GM19240 (cell line): ENCODE data around the gene NFIC.
"Not testable (repeated sequence)": the region's sequence is repeated elsewhere in the genome, so short reads cannot be mapped to it uniquely, and the experiment has no call there.

Source experiments
- DNase-seq: peaks from one replicate; pipeline ENCODE4 v3.0.0; 2011; ENCODE audit warnings: low spot score; ENCODE audit not compliant: insufficient read length

NFIC gene

DNA sequence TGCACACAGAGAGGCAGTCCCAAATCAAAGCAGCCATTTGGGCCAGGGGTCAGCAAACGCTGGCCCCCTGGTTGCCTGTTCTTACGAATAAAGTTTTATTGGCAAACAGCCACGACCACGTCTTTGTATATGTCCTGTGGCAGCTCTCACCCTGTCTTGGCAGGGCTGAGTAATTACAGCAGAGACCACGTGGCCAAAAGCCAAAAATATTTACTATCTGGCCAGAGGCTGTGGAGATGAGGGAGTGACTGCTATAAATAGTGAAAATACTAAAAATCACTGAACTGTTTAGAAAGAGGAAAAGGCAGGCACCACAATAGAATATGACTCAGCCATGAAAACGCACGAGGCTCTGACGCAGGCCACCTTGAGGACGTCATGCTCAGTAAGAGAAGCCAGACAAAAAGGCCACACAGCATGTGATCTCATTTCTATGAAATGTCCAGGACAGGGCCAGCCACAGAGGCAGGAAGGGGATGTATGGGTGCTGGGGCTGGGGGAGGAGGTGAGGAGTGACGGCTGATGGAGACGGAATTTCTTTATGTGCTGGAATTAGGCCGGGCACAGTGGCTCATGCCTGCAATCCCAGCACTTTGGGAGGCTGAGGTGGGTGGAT, 84.5 kb downstream of the NFIC start:
- DNase-seq, result no peak

DNA sequence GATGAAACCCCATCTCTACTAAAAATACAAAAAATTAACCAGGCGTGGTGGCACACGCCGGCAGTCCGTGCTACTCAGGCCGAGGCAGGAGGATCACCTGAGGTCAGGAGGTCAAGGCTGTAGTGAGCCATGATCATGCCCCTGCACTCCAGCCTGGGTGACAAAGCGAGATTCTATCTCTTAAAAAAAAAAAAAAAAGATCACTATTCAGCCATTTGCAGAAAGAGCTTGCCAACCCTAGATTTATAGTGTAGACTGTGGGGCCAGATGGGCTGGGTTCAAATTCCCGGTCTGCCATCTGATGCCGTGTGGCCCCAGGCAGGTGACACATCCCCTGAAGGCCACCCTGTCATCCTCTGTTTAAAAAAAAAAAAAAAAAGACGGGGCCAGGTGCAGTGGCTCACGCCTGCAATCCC, 85.1 kb downstream of the NFIC start:
- no peak for DNase-seq

DNA sequence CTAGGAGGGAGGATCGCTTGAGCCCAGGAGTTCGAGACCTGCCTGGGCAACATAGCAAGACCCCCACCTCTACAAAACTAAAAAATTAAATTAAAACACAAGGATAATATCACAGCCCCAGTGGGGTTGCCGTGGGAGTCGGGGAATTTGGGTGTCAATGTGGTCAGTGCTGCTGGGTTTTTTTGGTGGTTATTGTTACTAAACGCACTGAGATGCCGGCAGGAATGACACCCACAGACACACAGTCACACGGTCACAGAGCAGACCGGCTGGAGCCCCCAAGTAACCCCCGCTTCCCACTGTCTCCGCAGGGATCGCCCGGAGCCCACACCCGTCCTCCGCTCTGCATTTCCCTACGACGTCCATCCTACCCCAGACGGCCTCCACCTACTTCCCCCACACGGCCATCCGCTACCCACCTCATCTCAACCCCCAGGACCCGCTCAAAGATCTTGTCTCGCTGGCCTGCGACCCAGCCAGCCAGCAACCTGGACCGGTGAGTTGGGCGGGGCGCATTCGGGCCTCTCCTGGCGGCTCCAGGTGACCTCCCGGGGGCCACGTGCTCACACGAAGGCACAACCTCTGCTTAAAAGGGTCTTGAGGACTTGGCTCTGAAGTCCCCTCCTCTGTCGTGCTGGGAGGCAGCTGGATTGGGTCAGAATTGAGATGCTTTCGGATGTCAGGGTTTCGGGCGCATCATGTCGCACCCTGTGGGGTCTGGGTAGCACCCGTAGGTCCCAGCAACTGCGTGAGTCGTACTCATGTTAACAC, 86.0 kb downstream of the NFIC start:
- no peak for DNase-seq

DNA sequence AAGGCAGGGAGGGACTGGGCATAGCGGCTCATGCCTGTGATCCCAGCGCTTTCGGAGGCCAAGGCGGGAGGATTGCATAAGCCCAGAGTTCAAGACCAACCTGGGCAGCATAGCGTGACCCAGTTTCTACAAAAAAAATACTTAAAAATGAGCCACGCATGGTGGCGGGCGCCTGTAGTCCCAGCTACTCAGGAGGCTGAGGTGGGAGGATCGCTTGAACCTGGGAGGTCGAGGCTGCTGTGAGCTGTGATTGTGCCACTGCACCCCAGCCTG, 86.5 kb downstream of the NFIC start:
- DNase-seq, result not testable (repeated sequence)

DNA sequence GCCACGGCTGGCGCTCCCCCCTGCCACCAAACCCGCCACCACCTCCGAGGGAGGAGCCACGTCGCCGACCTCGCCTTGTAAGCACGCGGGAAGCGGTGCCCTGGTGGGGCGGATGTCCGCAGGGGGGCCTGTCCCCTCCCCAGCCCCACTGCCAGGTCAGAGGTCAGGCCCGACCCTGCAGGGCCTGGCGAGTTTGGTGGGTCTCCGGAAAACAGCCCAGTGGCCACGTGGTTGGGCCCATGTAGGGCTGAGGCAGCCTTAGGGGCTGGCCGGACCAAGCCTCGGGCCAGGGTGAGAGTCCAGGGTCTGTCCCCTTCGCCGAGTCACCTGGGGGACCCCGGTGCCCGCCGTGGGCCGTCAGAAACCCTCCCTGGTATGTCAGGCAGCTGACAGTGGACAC, 87.5 kb downstream of the NFIC start:
- DNase-seq, result no peak

DNA sequence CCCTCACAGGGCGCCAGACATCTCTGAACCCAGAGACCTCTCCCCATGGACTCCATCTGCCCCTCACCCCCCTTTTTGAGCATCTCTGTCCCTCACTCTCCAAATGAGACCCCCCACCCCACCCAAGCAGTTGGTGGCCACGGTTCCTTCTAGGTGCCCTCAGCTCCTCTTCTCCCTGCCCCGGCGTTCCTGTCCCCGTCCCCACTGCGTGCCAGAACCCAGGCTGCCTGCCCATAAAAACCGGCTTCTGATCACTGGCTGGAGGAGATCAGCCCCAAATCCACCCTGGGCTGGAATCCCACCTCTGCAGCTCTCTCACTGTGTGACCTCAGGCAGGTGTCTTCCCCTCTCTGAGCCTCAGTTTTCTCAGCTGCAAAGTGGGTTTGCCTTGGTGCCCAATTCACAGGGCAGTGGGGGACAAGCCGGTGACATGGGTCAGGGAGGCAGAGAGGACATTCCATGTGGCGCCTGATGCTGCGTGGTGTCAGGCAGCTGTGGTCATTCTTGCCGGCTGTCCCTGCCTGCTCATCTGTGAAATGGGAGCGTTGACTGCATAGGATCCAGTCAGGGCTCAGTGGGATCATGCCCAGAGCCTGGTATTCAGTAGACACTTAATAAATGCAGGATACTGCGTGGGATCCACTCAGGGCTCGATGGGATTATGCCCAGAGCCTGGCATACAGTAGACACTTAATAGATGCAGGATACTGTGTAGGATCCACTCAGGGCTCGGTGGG, 88.4 kb downstream of the NFIC start:
- DNase-seq, result no peak

DNA sequence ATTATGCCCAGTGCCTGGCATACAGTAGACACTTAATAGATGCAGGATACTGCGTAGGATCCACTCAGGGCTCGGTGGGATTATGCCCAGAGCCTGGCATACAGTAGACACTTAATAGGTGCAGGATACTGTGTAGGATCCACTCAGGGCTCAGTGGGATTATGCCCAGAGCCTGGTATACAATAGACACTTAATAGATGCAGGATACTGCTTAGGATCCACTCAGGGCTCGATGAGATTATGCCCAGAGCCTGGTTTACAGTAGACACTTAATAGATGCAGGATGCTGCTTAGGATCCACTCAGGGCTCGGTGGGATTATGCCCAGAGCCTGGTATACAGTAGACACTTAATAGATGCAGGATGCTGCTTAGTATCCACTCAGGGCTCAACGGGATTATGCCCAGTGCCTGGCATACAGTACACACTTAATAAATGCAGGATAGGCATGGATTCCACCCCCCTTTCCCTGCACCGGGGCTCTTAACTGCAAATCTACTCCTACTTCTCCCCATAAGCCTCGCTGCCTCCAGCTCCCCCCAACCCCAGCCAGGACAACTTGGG, 89.1 kb downstream of the NFIC start:
- DNase-seq, result no peak

DNA sequence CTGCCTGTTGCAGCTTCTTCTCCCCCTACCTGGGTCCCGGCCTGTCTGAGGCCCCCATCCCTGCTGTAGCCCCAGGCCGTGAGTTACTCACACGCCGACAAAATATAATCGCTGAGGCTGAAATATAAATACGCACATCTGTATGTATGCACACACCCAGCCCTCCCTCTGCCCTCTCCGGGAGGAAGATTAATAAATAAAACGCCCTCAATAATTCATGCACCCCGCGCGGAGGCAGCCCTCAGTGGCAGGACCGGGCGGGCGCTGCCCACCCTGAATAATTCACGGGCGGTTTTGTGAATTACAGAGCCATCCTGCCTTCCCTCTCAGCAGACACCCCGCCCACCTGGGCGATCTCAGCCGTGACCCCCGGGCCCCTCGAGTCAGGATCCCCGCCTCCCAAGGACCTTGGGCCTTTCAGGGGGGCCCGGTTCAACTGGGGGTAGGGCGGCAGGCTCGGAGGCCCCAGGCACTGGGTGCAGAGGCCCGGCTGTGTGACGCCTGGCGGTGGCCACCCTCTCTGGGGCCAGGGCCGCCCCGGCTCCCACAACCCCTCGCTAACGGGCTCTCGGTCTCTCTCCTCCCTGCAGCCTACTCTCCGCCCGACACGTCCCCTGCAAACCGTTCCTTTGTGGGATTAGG, 89.7 kb downstream of the NFIC start:
- no peak for DNase-seq

DNA sequence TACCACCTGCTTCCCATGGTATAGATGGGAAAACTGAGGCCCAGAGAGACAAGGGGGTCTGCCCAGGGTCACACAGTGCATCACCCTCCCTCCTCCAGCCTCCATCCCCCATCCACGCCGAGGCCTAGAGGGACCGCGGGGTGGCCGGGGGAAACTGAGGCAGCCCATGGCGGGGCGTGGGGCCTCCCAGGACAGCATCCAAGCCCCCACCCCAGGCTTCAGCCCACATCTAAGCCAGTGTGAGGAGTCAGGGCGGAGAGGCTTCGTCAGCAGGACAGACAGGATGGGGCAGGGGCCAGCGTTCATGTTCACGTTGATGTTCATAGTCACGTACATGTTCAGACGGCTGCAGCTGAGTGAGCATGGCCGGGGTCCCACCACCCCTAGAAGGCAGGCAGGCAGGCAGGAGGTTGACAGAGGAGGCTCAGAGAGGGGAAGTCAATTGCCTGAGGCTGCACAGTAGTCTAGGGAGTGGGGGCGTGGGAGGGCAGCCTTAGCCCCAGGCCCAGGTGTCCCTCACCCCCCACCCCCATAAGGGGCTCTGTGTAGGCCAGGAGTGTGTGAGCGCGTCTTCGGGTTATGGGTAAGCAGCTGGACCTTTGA, 90.6 kb downstream of the NFIC start:
- no peak for DNase-seq

DNA sequence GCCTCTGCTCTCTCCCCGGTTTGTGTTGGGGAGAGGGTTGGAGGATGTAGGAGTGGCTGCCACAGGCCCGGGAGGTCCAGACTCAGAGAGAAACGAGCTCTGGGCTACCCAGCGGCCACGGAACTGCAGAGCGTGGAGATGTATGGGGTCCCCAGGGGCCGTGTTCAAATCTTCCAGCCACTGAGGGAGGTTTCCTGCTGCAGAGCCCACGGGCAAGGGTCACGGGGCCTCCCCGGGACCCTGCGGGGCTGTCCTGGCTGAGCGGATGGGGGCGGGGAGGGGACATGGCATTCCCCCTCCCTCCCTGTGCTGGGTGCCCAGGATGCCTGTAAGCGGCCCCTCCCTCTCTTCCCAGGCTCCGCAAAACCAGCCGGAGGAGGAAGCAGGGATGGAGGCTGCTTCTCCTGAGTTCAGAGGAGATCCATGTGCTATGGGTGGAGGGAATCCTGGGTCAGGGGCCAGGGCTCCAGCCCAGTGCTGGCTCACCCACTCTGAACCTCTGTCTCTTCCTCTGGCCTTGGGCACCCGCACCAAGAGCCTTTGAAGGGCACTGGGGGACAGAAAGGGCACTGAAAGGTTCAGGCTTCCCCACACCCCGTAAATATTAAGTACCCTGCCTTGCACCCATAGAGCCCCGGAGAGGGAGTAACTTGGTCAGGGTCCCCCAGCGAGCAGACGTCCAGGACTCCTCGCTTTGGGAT, 91.3 kb downstream of the NFIC start:
- no peak for DNase-seq

DNA sequence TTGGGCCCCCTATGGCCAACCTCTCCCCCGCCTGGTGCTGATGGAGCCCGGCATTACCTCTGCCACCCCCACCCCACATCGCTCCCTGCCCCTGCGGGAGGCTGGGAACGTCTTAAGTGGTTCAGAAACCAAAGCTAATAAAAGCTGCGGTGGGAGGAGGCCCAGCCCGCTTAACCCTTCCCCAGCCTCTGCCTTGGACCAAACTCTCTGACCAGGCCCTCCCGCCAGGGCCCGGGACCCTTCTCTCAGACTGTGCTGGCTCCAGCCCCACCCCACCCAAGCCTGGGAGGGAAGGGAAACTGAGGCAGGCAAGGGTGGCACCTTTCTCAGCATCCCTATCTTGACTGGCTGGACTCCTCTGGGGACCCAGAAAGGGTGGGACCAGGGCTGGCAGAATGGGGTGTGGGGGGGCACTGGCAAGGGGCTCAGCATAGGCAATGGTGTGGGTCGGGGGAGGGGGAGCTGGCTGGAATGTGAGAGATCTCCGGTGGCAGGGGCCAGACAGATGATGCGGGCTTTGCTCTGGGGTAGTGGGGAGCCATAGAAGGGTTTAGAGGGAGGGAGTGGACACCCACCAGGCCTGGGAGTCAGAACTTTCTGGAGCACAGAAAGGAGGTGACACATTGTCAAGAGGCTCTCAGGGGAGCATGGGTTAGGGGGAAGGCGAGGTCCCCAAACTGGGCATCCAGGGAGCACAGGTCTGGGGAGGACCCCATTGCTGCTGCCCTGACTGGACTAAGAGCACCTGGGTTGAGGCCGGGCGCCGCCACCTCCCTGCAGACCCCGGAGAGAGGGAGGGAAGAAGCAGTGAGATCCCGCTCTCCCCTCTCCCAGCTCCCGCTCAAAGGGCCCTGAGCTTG, 92.1 kb downstream of the NFIC start:
- no peak for DNase-seq

DNA sequence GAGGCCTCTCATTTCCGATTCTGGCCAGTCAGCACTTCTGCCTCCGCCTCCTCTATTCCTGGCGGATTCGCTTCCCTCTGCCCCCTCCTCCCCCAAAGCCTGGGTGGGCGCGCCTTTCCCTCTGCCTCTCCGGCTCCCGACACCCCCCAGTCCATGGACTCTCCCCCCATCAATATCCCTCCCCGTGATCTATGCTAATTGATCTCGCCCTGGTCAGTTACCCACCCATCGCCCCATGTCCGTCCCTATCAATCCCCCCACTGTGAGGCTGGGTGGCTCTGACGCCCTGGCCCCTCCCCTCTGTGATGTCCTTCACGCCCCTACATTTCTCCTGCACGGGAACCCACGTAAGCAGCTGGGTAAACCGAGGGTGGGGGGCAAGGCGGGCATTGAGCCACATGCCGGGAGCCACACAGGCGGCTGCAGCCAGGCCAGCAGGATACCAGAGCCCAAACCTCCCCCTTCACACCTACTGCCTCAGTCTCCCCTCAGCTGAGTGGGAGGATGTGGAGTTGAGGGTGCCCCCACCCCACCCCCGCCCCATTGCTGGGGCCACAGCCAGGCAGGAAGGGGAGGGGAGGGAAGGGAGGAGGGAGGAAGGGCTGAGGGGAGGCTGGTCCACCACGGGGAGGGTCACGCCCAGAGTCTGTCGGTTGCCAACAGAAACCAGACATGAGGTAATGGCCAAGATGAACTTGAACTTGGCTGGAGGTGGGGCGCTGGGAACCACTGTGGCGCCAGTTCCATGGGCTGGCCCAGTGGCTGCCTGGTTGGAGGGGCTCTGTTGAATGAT, 92.9 kb downstream of the NFIC start:
- no peak for DNase-seq

DNA sequence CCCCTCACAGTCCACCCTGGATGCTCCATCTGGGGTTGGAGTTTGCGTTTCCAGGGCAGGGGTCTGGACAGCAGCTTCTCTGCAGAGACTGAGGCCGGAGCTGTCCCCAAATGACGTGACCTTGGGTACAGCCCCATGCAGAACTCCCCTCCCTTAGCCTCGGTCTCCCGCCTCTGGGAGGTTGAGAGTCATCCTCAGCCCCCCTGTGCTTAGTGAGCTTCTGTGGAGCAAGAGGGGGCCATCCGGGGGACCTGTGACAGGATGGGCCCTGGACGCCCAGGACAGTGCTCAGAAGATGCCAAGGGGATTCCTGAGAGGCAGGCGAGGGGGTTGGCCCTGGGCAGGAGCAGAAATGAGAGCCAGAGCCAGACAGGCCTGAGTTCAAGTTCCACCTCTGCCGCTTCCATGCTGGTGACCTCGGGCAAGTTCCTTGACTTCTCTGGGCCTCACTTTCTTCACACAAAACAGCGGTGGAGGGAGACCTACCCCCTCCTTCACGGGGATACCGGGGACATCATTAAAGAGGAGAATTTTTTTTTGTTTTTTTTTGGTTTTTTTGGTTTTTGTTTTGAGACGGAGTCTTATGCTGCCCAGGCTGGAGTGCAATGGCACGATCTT, 93.7 kb downstream of the NFIC start:
- DNase-seq, result no peak

DNA sequence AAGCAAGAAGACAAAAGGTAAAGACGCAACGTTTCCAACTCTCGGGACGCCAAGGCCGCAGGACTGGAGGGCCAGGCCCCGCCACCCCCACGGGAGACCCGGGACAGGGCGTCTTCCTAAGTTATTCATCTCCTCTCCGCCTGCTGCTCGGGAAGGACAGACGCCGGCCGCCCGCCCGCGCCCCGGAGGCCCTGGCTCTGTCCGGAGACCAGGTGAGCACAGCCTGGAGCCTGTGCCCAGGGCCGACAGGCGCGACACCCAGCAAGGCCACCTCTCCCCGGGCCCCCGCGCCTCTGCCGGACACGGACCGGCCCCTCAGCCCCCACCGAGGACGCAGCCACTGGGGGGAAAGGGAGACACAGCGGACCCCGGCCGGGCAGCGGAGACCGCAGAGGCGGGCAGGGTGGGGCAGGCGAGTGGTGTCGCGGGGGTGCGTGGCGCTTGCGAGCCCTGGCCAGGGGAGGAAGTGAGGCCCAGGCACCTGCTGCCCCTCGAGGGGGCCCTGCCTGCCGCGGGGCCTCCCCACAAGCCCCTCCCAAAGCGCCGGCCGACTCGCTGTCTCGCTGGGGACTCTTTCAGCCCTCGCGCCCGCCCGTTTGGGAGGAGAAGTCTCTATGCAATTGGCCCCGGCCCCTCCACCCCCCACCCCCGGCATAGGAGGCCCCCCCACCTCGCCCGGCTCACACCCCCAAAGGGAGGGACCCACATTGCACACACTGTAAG, 96.8 kb downstream of the NFIC start:
- no peak for DNase-seq

DNA sequence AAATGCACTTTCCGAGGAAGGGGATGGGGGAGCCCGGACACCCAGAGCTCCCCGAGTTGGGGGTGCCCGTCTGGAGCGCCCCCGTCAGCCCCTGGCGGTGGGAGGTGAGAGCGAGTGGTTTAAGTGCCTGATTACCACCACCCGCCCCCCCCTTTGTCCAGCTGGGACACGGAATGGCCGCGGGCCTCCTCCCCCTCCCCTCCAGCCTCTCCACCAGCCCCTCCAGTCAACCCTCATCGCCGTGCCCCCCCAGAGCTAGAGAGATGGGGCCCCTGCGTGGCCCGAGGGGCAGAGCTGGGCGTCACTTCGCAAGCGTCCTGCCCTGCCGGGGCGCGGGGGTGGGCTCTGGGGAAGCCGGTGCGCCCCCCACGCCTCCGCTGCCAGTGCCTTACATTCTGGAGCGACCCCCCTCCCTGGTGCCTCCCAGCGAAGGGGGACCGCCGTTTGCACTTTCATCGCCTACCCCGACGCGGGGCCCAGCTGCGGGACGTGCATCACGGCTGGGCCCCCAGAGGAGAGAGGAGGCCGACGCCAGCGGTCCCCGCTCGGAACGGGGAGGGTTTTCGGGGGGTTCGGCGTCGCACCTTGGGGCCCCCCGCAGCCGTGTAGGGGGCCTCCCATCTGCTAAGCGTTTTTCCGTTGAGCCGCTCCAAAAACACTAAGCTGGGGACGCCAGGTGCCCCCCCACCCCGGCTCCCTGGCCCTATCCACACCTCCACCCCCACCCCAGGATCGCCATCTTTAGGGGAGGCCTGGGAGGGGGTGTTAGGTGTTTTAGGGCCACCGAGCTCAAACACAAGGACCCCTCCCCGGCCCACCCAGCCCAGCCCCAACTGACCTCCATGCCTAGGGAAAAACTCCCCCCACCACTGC, 97.6 kb downstream of the NFIC start:
- DNase-seq, result no peak

DNA sequence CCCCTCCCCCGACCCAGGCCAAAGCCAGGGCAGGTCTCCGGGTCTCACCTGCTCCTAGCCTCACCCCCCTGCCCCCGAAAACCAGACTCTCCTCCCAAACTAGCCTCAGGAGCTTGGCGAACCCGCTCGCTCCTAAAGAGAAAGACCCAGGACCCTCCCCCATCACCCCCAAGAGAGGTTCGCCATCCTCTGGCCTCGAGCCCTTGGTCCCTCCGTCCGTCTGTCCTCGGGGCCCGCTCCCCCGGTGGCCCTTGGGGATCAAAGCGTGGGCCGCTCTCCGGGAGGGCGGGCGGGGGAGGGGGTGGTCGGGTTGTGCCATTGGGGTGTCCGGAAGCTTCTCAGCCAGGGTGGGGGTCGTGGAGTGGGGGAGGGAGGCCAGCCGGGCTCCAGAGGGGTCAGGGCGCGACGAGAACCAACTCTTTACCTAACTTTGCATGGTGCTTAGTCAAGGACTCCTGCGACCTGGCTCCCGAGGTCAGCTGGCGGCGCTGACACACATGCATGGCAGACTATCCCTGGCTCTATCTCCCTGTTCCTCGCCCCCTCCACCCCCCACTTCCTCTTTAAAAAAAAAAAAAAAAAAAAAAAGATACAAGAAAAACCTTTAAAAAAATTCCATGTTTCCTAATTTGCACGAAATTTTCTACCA, 98.3 kb downstream of the NFIC start:
- DNase-seq, result no peak

DNA sequence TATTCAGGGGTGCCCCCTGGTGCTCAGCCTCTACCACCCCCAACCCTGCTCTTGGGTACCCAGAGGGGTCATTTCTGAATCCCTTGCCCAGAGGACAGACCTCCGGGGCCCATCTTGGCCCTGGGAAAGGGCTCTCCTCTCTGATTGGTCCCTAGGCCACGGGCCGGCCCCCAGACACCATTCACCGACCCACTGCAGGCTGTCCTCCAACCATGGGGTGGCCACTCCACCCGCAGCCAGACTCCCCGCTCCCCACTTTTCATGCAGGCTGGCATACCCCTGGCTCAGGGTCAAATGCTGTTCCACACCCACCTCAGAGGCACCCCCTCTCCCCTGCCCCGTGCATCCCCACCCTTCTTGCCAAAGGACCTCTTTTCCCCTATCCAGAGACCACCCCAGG, 99.2 kb downstream of the NFIC start:
- DNase-seq, result no peak
